A549 (cell line): ENCODE measurements around the gene MOB3A. TPM values are rescaled to one million over a fixed set of nuclear protein-coding genes. Genes with fewer than 3 reads are reported as not detected.

ENCODE experiments used
- ATAC-seq, 2 experiments: fragments of 200-7000 bp in 1 of 2; fragments of >200 bp in 1 of 2; cut with Nextera tagmentation in 1 of 2; cut with Tn5 transposase in 1 of 2; 3 replicates each; pipeline versions ENCODE4 v1.8.0 to v1.9.1; 2018 to 2020; ENCODE audit warnings: mild to moderate bottlenecking in 1 of 2, moderate library complexity in 1 of 2
- CTCF ChIA-PET: fragments of 300-600 bp; sonication (Branson Sonifier 250); formaldehyde crosslinking; extraction: SDS; loops from one replicate; lab custom pipeline; 2021; ENCODE audit warnings: antibody characterized with exemption, inconsistent platforms; lab: Yijun Ruan, JAX
- POLR2A ChIA-PET: fragments of 350-600 bp; formaldehyde crosslinking; extraction: SDS; loops from one replicate; lab custom pipeline; 2021; ENCODE audit warnings: antibody characterized with exemption, inconsistent platforms; lab: Yijun Ruan, JAX
- DNase-seq, 2 experiments: peaks; one replicate each; pipeline versions ENCODE4 v3.0.0 to v3.0.0-alpha.2; 2011 to 2016; ENCODE audit warnings: low read depth in 1 of 2, low spot score in 1 of 2
- FAIRE-seq: peaks from 2 replicates; lab custom pipeline; 2011; peaks lifted over from hg19 to GRCh38; lab: Jason Lieb, UNC
- H3K27ac ChIP-seq, 2 experiments: fragments of >200 bp; sonication (Bioruptor Twin); formaldehyde crosslinking; 3 replicates each; pipeline ENCODE4 v1.5.1; 2016 to 2017
- H3K4me1 ChIP-seq: fragments of >200 bp; sonication (Bioruptor Twin); formaldehyde crosslinking; 3 replicates; pipeline ENCODE4 v1.6.1; 2016
- H3K4me2 ChIP-seq: fragments of >200 bp; sonication (Bioruptor Twin); formaldehyde crosslinking; 3 replicates; pipeline ENCODE4 v1.6.1; 2016
- H3K4me3 ChIP-seq: fragments of >200 bp; sonication (Bioruptor Twin); formaldehyde crosslinking; 3 replicates; pipeline ENCODE4 v1.5.1; 2016
- H3K9me3 ChIP-seq: fragments of >200 bp; sonication (Bioruptor Twin); formaldehyde crosslinking; 3 replicates; pipeline ENCODE4 v1.6.1; 2016
- ATOH8 ChIP-seq: fragments of 250-450 bp; sonication (Bioruptor Pico); IDR thresholded peaks from 2 replicates; pipeline ENCODE4 v1.5.0; 2020; ENCODE audit warnings: low read depth, mild to moderate bottlenecking, moderate library complexity
- CEBPB ChIP-seq, 2 experiments: fragments of >200 bp in 1 of 2; sonication (Bioruptor Twin) in 1 of 2; formaldehyde crosslinking in 1 of 2; IDR thresholded peaks; 2 replicates each; pipeline ENCODE4 v1.6.1; 2012 to 2016
- E2F6 ChIP-seq: IDR thresholded peaks from 2 replicates; pipeline ENCODE4 v1.6.1; 2012; ENCODE audit warnings: low read depth, borderline replicate concordance
- FOSB ChIP-seq: fragments of 250-450 bp; sonication (Bioruptor Pico); IDR thresholded peaks from 2 replicates; pipeline ENCODE4 v1.5.0; 2020; ENCODE audit warnings: mild to moderate bottlenecking, moderate library complexity
- GATA3 ChIP-seq: IDR thresholded peaks from 2 replicates; pipeline ENCODE4 v1.6.1; 2012; ENCODE audit warnings: borderline replicate concordance
- HOXA7 ChIP-seq: fragments of 250-450 bp; sonication (Bioruptor Pico); IDR thresholded peaks from 2 replicates; pipeline ENCODE4 v1.5.0; 2020; ENCODE audit warnings: mild to moderate bottlenecking, moderate library complexity
- HOXB13 ChIP-seq: fragments of 250-450 bp; sonication (Bioruptor Pico); IDR thresholded peaks from 2 replicates; pipeline ENCODE4 v1.5.0; 2020; ENCODE audit warnings: low read depth, mild to moderate bottlenecking, moderate library complexity
- HOXB5 ChIP-seq: fragments of 250-450 bp; sonication (Bioruptor Pico); IDR thresholded peaks from 2 replicates; pipeline ENCODE4 v1.5.0; 2020; ENCODE audit warnings: mild to moderate bottlenecking, moderate library complexity
- JUN ChIP-seq, 2 experiments: fragments of >200 bp; sonication (Bioruptor Twin); formaldehyde crosslinking; IDR thresholded peaks; 2 replicates in 1 of 2; 3 replicates in 1 of 2; pipeline ENCODE4 v1.6.1; 2016 to 2017
- NFE2L2 ChIP-seq: fragments of 150-350 bp; conservative IDR thresholded peaks from 2 replicates; pipeline ENCODE4 v1.6.1; 2014; ENCODE audit warnings: low read length
- POLR2A ChIP-seq: IDR thresholded peaks from 2 replicates; pipeline ENCODE4 v1.6.1; 2012; ENCODE audit warnings: mild to moderate bottlenecking, low read length
- RFX5 ChIP-seq: fragments of 450-650 bp; IDR thresholded peaks from 2 replicates; pipeline ENCODE4 v1.7.1; 2014; ENCODE audit warnings: antibody characterized with exemption, mild to moderate bottlenecking, moderate library complexity
- RNF2 ChIP-seq: fragments of 200-600 bp; sonication (generic); IDR thresholded peaks from 2 replicates; pipeline ENCODE4 v1.6.1; 2016; ENCODE audit warnings: low read depth, mild to moderate bottlenecking, antibody characterized with exemption, moderate library complexity, borderline replicate concordance
- TFCP2L1 ChIP-seq: fragments of 250-450 bp; sonication (Bioruptor Pico); IDR thresholded peaks from 2 replicates; pipeline ENCODE4 v1.5.0; 2021; ENCODE audit warnings: mild to moderate bottlenecking
- USF2 ChIP-seq: fragments of 450-650 bp; IDR thresholded peaks from 2 replicates; pipeline ENCODE4 v1.6.1; 2014; ENCODE audit warnings: antibody characterized with exemption
- ZFP36 ChIP-seq: fragments of 450-650 bp; IDR thresholded peaks from 2 replicates; pipeline ENCODE4 v1.6.1; 2014; ENCODE audit warnings: borderline replicate concordance; ENCODE audit not compliant: partially characterized antibody
- ZNF302 ChIP-seq: fragments of 250-450 bp; sonication (Bioruptor Pico); IDR thresholded peaks from 2 replicates; pipeline ENCODE4 v1.9.0; 2021; ENCODE audit warnings: inconsistent platforms, mild to moderate bottlenecking, moderate library complexity
- WGBS: methylation state at CpG from one replicate; pipeline ENCODE4 v1.1.6; 2017; ENCODE audit errors: missing lambda C conversion rate; 5-methylcytosine and 5-hydroxymethylcytosine counted together
- polyA plus RNA-seq, 4 experiments: library from polyadenylated mRNA; depleted of rRNA in 3 of 4; stranded (reverse); fragments of >200 nt; fragmentation: RNase III in 1 of 4; extraction: RNeasy Plus Mini Kit Qiagen cat#74134 plus additional on column Dnase treatment in 1 of 4; gene quantifications; 2 replicates in 3 of 4; 3 replicates in 1 of 4; pipeline ENCODE4 v1.2.3, GENCODE V29; 2011 to 2017

MOB3A gene
- polyA plus RNA-seq, 2 of the 4 experiments (the other 2 are of a cell fraction), result 9.1 to 10.9 TPM

GRCh38 chr19:2045501-2046045 is 50.6 kb downstream of the MOB3A start:
- H3K4me1 ChIP-seq, result peaks cover 85% of the 10 kb centered on the region
- H3K9me3 ChIP-seq, result no peaks in the 10 kb centered on the region
- peak overlapping the region in 1 of 2 experiments; percentile 100; a peak in 3 of 6 replicates for H3K27ac ChIP-seq
- H3K4me3 ChIP-seq, result no peak overlapping the region
- no peak for TF ChIP-seq HOXA7 (CRISPR knock-in tag)
- no peak for TF ChIP-seq HOXB13
- TF ChIP-seq HOXB5 (CRISPR knock-in tag), result no peak
- TF ChIP-seq NFE2L2, result no peak
- TF ChIP-seq CEBPB (IDR thresholded peaks at IDR 0.05), result no peak
- no peak for TF ChIP-seq TFCP2L1 (CRISPR knock-in tag)
- TF ChIP-seq FOSB (CRISPR knock-in tag), result no peak
- TF ChIP-seq RNF2, result no peak
- no peak for TF ChIP-seq ATOH8
- TF ChIP-seq E2F6, result no peak
- TF ChIP-seq USF2, result no peak
- TF ChIP-seq JUN (IDR thresholded peaks at IDR 0.05), result no peak
- TF ChIP-seq GATA3, result no peak
- no peak for TF ChIP-seq RFX5
- TF ChIP-seq ZNF302 (CRISPR knock-in tag), result no peak
- FAIRE-seq (no peak), ATAC-seq (no peak), DNase-seq (no peak)
- H3K4me2 ChIP-seq, result peak overlapping the region; percentile 85; the same call in 1 of the 3 replicates
- POLR2A ChIA-PET, result no interaction called here
- CTCF ChIA-PET, result interaction anchor here (3.9 kb wide), 1 partner anchor 26 kb away, joined by 19 read pairs; no protein-coding TSS in a partner anchor
- WGBS, result 49% methylated on average over 3 of the region's 14 CpGs

- no peak overlapping the region for H3K4me3 ChIP-seq
- H3K27ac ChIP-seq, result peak overlapping the region in 1 of 2 experiments; percentile 100; a peak in 3 of 6 replicates
- peaks cover 91% of the 10 kb centered on the region for H3K4me1 ChIP-seq
- CTCF ChIA-PET, result interaction anchor here (1.1 to 7.0 kb wide), 3 partner anchors 24 to 25 kb away, joined by 3 to 54 read pairs (median 19); no protein-coding TSS in a partner anchor
- no peak for DNase-seq
- WGBS, result 93% methylated on average over 8 of the region's 18 CpGs
- no peak for ATAC-seq
- H3K9me3 ChIP-seq, result no peaks in the 10 kb centered on the region
- FAIRE-seq, result no peak
- TF ChIP-seq ZFP36 (peak; percentile 45), TFCP2L1 (CRISPR knock-in tag) (no peak)
- TF ChIP-seq, all 56 proteins: peak for 1
- no peak overlapping the region; the same call in 2 of the 3 replicates for H3K4me2 ChIP-seq
- POLR2A ChIA-PET, result no interaction called here
These were observed 51.2 kb downstream of the MOB3A start for GRCh38 chr19:2044709-2045500.

- Histone ChIP-seq H3K27ac (peak overlapping the region in 1 of 2 experiments; percentile 100; a peak in 2 of 6 replicates), H3K4me1 (peaks cover 93% of the 10 kb centered on the region), H3K4me3 (no peak overlapping the region), H3K9me3 (no peaks in the 10 kb centered on the region), H3K4me2 (no peak overlapping the region; the same call in 2 of the 3 replicates)
- POLR2A ChIA-PET, result no interaction called here
- DNase-seq (no peak), FAIRE-seq (no peak), ATAC-seq (no peak)
- WGBS, result 87% methylated on average over 6 of the region's 11 CpGs
- TF ChIP-seq POLR2A, result no peak
- CTCF ChIA-PET, result interaction anchor here (0.7 to 7.0 kb wide), 4 partner anchors 8 to 25 kb away, joined by 3 to 54 read pairs (median 4); no protein-coding TSS in a partner anchor
These were observed 52.0 kb downstream of the MOB3A start for GRCh38 chr19:2043961-2044708.
